ENCODE data around the gene CDO1.

CDO1 gene

GRCh38 chr5:115816226-115817081 lies at the start of gene CDO1:
TSS of gene CDO1 (minus strand) at chr5:115816659. CDS start at chr5:115816397, 262 bp downstream.
- no peak for DNase-seq

GRCh38 chr5:115859378-115859777 lies 42.9 kb upstream of the CDO1 start:
- DNase-seq = no peak

GRCh38 chr5:115858396-115858795 lies 41.9 kb upstream of the CDO1 start:
- no peak for DNase-seq

GRCh38 chr5:115857626-115858349 lies 41.3 kb upstream of the CDO1 start:
- DNase-seq = no peak

GRCh38 chr5:115857057-115857479 lies 40.6 kb upstream of the CDO1 start:
- DNase-seq = no peak

GRCh38 chr5:115855959-115856358 lies 39.5 kb upstream of the CDO1 start:
- DNase-seq = no peak

GRCh38 chr5:115854139-115854538 lies 37.7 kb upstream of the CDO1 start:
- no peak for DNase-seq

GRCh38 chr5:115850744-115851416 lies 34.4 kb upstream of the CDO1 start:
- no peak for DNase-seq

GRCh38 chr5:115849258-115849798 lies 32.9 kb upstream of the CDO1 start:
- no peak for DNase-seq

GRCh38 chr5:115847290-115847689 lies 30.8 kb upstream of the CDO1 start:
- DNase-seq = no peak

- no peak for DNase-seq
These were observed 27.9 kb upstream of the CDO1 start for GRCh38 chr5:115844321-115844817.

- no peak for DNase-seq
These were observed 27.1 kb upstream of the CDO1 start for GRCh38 chr5:115843444-115844130.

GRCh38 chr5:115842952-115843351 lies 26.5 kb upstream of the CDO1 start:
- no peak for DNase-seq

- DNase-seq = no peak
These were observed 25.9 kb upstream of the CDO1 start for GRCh38 chr5:115842089-115842935.

GRCh38 chr5:115841382-115842088 lies 25.1 kb upstream of the CDO1 start, which contains the start of the genes AP3S1 and ATG12:
TSS of gene AP3S1 (plus strand) at chr5:115841935. CDS start at chr5:115842038, 103 bp downstream.
TSS of gene ATG12 (minus strand) at chr5:115841565. CDS start at chr5:115841552, 13 bp downstream.
- DNase-seq = peak; percentile 92

- no peak for DNase-seq
These were observed 24.4 kb upstream of the CDO1 start for GRCh38 chr5:115840873-115841272.

- no peak for DNase-seq
These were observed 22.5 kb upstream of the CDO1 start for GRCh38 chr5:115838885-115839518.

GRCh38 chr5:115835481-115835880 lies 19.0 kb upstream of the CDO1 start:
- no peak for DNase-seq

GRCh38 chr5:115831163-115831768 lies 14.8 kb upstream of the CDO1 start:
- no peak for DNase-seq

- no peak for DNase-seq
These were observed 13.5 kb upstream of the CDO1 start for GRCh38 chr5:115829913-115830312.
